K562 (cell line): ENCODE results near the gene ZNHIT2.

Experiments
- ETV1 ChIP-seq: fragments of 450-650 bp; conservative IDR thresholded peaks from 2 replicates; pipeline ENCODE4 v1.6.1; 2016; ENCODE audit warnings: missing genetic modification characterization, control low read depth, low read depth, missing compliant biosample characterization
- KLF1 ChIP-seq: fragments of 450-650 bp; IDR thresholded peaks from 2 replicates; pipeline ENCODE4 v1.6.1; 2016; ENCODE audit warnings: missing genetic modification characterization, missing compliant biosample characterization
- PHF8 ChIP-seq: fragments of 200-600 bp; sonication (generic); IDR thresholded peaks from 2 replicates; pipeline ENCODE4 v1.6.1; 2012; ENCODE audit warnings: mixed run types, mild to moderate bottlenecking, inconsistent platforms, low read length, moderate library complexity, borderline replicate concordance
- POLR2AphosphoS5 ChIP-seq: IDR thresholded peaks from 2 replicates; pipeline ENCODE4 v1.6.1; 2011; ENCODE audit warnings: mild to moderate bottlenecking, low read depth, low read length, moderate library complexity; ENCODE audit not compliant: control insufficient read depth, insufficient read depth
- SREBF2 ChIP-seq: sonication (generic); formaldehyde crosslinking; IDR thresholded peaks from 2 replicates; pipeline ENCODE4 v1.4.0; 2020; ENCODE audit warnings: mild to moderate bottlenecking, missing genetic modification reagents
- TF ChIP-seq, protein P1 (sequence below): sonication (generic); formaldehyde crosslinking; IDR thresholded peaks from 2 replicates; pipeline ENCODE4 v1.8.1; 2022; ENCODE audit warnings: missing genetic modification reagents
- TF ChIP-seq, protein P2 (sequence below): fragments of 450-650 bp; formaldehyde crosslinking; IDR thresholded peaks from 2 replicates; pipeline ENCODE4 v1.4.0; 2020; ENCODE audit warnings: mild to moderate bottlenecking, moderate library complexity

GRCh38 chr11:65127473-65128181 lies 10.1 kb upstream of the ZNHIT2 start:
- TF ChIP-seq ETV1 (tag): no peak
- TF ChIP-seq, protein P1, sequence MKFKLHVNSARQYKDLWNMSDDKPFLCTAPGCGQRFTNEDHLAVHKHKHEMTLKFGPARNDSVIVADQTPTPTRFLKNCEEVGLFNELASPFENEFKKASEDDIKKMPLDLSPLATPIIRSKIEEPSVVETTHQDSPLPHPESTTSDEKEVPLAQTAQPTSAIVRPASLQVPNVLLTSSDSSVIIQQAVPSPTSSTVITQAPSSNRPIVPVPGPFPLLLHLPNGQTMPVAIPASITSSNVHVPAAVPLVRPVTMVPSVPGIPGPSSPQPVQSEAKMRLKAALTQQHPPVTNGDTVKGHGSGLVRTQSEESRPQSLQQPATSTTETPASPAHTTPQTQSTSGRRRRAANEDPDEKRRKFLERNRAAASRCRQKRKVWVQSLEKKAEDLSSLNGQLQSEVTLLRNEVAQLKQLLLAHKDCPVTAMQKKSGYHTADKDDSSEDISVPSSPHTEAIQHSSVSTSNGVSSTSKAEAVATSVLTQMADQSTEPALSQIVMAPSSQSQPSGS (CRISPR knock-in tag): no peak
- no peak for TF ChIP-seq SREBF2 (CRISPR knock-in tag)
- TF ChIP-seq, protein P2, sequence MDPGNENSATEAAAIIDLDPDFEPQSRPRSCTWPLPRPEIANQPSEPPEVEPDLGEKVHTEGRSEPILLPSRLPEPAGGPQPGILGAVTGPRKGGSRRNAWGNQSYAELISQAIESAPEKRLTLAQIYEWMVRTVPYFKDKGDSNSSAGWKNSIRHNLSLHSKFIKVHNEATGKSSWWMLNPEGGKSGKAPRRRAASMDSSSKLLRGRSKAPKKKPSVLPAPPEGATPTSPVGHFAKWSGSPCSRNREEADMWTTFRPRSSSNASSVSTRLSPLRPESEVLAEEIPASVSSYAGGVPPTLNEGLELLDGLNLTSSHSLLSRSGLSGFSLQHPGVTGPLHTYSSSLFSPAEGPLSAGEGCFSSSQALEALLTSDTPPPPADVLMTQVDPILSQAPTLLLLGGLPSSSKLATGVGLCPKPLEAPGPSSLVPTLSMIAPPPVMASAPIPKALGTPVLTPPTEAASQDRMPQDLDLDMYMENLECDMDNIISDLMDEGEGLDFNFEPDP (CRISPR knock-in tag): no peak
- TF ChIP-seq PHF8: no peak
- no peak for TF ChIP-seq KLF1 (tag)
- peak; percentile 43; the same call in 1 of the 2 replicates for TF ChIP-seq POLR2AphosphoS5
